Measurements from ENCODE around the gene NSD2. TPM values are rescaled to one million over a fixed set of nuclear protein-coding genes. Genes with fewer than 3 reads are reported as not detected.
"Not testable (repeated sequence)": the region's sequence is repeated elsewhere in the genome, so short reads cannot be mapped to it uniquely, and the experiment has no call there.

NSD2 gene
- polyA plus RNA-seq, 6 donors from 2014 or later = 2.0 to 15.7 (median 5.3) TPM

DNA sequence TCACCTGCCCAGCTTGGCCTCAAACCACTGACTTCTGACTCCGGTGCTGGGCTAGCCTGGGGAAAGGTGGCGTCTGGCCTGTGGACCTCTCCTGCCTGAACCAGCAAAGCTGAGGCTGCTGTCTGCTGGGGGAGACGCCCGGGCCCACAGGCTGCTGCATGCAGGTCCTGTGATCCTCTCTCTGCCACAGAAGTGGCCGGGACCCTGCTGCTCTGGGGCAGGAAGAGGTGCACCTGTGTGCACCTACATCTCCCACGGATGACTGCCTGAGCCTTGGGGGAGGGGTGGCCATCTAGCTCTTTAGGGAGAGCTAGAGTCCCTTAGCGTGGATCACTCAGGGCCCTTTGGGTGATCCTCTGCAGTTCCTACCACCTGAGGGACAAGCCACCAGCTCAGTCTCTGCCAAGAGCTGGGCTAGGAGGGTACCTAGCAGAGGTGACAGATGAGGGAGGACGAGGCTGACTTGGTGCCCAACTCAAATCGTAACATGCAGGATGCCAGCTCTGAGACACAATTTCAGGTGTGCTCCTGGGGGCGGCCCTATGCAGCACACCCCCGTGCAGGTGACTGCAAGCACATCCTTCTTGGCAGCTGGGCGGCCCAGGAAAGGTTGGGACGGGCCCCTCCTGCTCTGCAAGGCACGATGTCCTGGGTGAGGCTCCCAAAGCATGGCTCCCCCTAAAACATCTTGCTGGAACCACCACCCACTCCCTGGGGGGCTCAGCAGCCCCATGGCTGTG is 37.7 kb upstream of the NSD2 start:
- H3K27me3 Mint-ChIP-seq = no peaks in the 10 kb centered on the region
- H3K27ac Mint-ChIP-seq = peak overlapping the region; percentile 79 to 99 (median 94)
- peaks cover 14 to 40% (median 34%) of the 10 kb centered on the region in 3 donors for H3K4me1 Mint-ChIP-seq
- peak overlapping the region in 6 of 8 donors; percentile 57 to 73 (median 64) for H3K4me3 Mint-ChIP-seq
- H3K36me3 Mint-ChIP-seq = peaks cover 9 to 14% of the 10 kb centered on the region in 2 donors
- ATAC-seq (ENCODE audit: low read depth in 2 of 2) (no peak), DNase-seq (no peak)
- no peaks in the 10 kb centered on the region for H3K9me3 Mint-ChIP-seq

DNA sequence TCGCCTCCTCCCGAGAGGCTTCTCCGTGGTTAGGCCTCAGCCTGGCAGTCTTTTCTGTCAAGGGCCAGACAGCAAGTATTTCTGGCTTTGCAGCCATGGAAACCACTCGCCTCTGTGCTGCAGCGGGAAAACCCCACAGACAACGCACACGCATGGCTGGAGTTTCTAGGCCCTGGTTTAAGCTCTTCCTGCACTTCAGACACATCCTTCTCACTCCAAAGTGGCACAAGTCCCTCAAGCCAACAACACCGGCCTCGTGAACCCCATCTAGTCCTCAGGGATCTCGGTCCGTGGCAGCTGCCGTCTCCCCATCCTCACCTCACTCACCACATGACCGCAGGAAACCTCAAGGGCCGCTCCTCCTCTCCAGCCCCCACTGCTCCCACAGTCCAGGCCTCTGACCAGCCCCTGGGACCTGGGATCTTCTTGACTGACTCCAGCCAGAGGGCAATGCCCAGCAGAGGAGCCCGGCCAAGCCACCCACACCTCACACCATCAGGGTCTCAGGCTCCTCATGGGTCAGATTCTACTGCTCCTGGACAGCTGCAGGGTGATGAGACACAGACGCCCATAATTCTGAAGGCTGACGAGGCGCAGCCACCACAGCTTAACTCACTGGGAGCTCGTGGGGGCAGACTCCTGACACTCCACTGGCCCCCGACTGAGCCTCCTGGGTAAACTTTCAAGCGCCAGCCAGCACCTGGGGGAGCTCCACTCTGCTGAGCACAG is 37.0 kb upstream of the NSD2 start:
- peaks cover 9 to 18% of the 10 kb centered on the region in 2 donors for H3K36me3 Mint-ChIP-seq
- ATAC-seq (ENCODE audit: low read depth in 2 of 2) (peak; percentile 91 to 92), DNase-seq (peak; percentile 44)
- H3K4me3 Mint-ChIP-seq = peak overlapping the region in 7 of 8 donors; percentile 48 to 73 (median 62)
- H3K9me3 Mint-ChIP-seq = no peaks in the 10 kb centered on the region
- H3K27ac Mint-ChIP-seq = peak overlapping the region; percentile 84 to 99 (median 94)
- peaks cover 14 to 40% (median 37%) of the 10 kb centered on the region in 3 donors for H3K4me1 Mint-ChIP-seq
- no peaks in the 10 kb centered on the region for H3K27me3 Mint-ChIP-seq

DNA sequence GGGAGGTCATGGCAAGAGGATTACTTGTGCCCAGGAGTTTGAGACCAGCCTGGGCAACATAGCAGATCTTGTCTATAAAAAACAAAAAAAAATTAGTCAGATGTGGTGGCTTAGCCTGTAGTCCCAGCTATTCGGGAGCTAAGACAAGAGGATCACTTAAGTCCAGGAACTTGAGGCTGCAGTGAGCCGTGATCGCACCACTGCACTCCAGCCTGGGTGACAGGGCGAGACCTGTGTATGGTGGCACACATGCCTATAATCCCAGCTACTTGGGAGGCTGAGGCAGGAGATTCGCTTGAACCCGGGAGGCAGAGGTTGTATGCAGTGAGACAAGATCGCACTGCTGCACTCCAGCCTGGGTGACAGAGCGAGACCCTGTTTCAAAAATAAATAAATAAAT is 35.4 kb upstream of the NSD2 start:
- peak overlapping the region in 5 of 6 donors; percentile 62 to 96 (median 90) for H3K27ac Mint-ChIP-seq
- H3K9me3 Mint-ChIP-seq; ATAC-seq (ENCODE audit: low read depth in 2 of 2); H3K27me3 Mint-ChIP-seq; DNase-seq: not testable (repeated sequence)
- peaks cover 10 to 30% (median 29%) of the 10 kb centered on the region in 3 donors for H3K4me1 Mint-ChIP-seq
- peaks cover 4 to 12% of the 10 kb centered on the region in 2 donors for H3K36me3 Mint-ChIP-seq
- H3K4me3 Mint-ChIP-seq = peak overlapping the region in 1 of 8 donors; percentile 21

DNA sequence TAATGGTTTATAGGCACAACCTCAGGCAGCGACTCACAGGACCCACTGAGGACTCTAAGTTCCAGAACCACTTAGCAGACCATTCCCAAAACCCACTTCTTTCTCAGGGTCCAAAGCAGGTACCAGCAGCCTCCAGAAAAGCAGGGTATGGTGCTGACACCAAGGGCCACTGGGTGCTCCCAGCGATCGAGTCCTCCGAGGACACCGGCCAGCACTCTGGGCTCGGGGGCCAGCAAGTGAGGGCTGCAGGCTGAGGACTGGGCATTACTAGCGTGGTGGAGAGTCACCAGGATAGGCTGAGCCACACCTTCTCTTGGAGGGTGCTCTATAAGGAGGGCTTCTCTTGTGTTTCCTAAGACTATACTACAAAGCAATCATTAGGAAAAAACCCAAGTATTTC is 34.5 kb upstream of the NSD2 start:
- no peaks in the 10 kb centered on the region for H3K9me3 Mint-ChIP-seq
- no peaks in the 10 kb centered on the region for H3K27me3 Mint-ChIP-seq
- no peak overlapping the region for H3K4me3 Mint-ChIP-seq
- peaks cover 4 to 12% of the 10 kb centered on the region in 2 donors for H3K36me3 Mint-ChIP-seq
- peak overlapping the region in 3 of 6 donors; percentile 10 to 68 (median 47) for H3K27ac Mint-ChIP-seq
- no peak for ATAC-seq (ENCODE audit: low read depth in 2 of 2)
- DNase-seq = no peak
- H3K4me1 Mint-ChIP-seq = peaks cover 10 to 29% (median 27%) of the 10 kb centered on the region in 3 donors

GRCh38 chr4:1837069-1837468 is 34.1 kb upstream of the NSD2 start:
- Mint-ChIP-seq H3K4me1 (peaks cover 10 to 28% (median 25%) of the 10 kb centered on the region in 3 donors), H3K27me3 (no peaks in the 10 kb centered on the region), H3K4me3 (no peak overlapping the region), H3K36me3 (peaks cover 4 to 12% of the 10 kb centered on the region in 2 donors), H3K27ac (peak overlapping the region in 2 of 6 donors; percentile 23 to 61), H3K9me3 (no peaks in the 10 kb centered on the region)
- ATAC-seq (ENCODE audit: low read depth in 2 of 2) = no peak
- no peak for DNase-seq

DNA sequence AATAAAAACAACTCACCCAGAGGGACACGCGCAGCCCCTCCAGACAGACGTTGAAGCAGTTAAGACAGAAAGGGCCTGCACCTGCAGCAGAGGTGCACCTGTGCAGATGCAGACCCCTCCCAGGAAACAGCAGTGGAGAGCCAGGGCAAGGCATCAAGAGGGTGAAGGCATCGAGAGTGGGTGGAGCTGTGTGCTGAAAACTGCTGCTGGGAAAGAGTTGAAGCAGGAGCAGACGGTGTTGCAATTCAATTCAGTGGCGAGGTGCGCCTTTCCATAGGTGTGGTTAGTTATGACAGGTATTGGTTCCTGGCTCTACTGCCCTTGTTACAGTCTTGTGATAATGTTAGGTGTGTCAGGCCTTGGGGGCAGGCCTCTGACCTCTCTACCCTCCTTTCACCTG is 31.9 kb upstream of the NSD2 start:
- H3K27ac Mint-ChIP-seq = peak overlapping the region in 1 of 6 donors; percentile 26
- no peaks in the 10 kb centered on the region for H3K27me3 Mint-ChIP-seq
- H3K36me3 Mint-ChIP-seq = peaks cover 2 to 22% of the 10 kb centered on the region in 2 donors
- H3K4me3 Mint-ChIP-seq = no peak overlapping the region
- DNase-seq = no peak
- no peak for ATAC-seq (ENCODE audit: low read depth in 2 of 2)
- no peaks in the 10 kb centered on the region for H3K9me3 Mint-ChIP-seq
- H3K4me1 Mint-ChIP-seq = peaks cover 10 to 14% (median 10%) of the 10 kb centered on the region in 3 donors

DNA sequence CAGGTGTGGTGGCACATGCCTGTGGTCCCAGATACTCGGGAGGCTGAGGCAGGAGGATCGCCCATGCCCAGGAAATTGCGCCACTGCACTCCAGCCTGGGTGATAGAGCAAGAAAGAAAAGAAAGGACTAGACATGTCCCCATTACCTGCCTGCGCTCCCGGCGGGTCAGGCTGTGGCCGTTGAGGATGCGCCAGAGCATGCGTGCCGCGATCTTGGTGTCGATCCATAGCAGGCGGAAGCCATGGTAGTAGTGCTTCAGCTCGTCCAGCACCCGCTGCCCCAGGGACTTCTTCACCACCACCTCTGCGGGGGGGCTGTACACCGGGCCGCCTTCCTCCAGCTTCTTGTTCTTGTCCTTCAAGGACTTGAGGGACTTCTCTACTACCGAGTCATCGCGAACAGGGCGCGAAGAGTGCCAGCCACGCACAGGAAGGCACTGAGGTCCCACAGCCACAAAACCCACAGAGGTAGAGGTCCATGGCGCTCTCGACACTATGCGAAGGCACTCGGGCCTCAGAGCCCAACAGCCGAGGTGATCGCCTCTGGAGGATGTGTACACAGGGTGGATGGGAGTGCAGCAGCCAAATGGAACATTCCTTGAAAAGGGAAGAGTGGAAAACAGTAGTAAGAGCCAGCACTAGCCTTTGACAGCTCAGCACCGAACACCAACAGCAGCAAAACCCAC is 29.8 kb upstream of the NSD2 start:
- ATAC-seq (ENCODE audit: low read depth in 2 of 2) (no peak), DNase-seq (no peak)
- Mint-ChIP-seq H3K9me3 (no peaks in the 10 kb centered on the region), H3K27me3 (no peaks in the 10 kb centered on the region), H3K4me1 (peaks cover 5 to 7% (median 6%) of the 10 kb centered on the region in 3 donors), H3K36me3 (peaks cover 0 to 19% of the 10 kb centered on the region in 2 donors), H3K4me3 (peak overlapping the region in 1 of 8 donors; percentile 44), H3K27ac (no peak overlapping the region)

DNA sequence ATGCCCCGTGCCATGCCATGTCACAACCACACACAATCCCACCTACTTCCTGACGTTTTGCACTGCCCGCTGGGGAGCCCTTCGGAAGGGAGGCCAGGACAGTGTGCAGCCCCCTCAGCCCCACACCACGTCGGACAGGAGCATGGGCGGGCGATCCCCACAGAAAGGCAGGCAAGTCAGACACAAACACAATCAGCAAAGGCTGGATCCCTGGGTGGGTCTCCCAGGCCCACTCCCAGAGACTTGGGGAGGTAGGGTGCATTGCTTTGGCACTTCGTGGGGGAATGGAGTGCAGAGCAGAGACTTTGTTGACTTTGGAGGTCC is 29.3 kb upstream of the NSD2 start:
- Mint-ChIP-seq H3K9me3 (no peaks in the 10 kb centered on the region), H3K36me3 (peaks cover 0 to 19% of the 10 kb centered on the region in 2 donors), H3K4me3 (no peak overlapping the region), H3K27ac (no peak overlapping the region), H3K4me1 (peaks cover 8 to 10% (median 10%) of the 10 kb centered on the region in 3 donors), H3K27me3 (no peaks in the 10 kb centered on the region)
- ATAC-seq (ENCODE audit: low read depth in 2 of 2) (no peak), DNase-seq (no peak)

- Mint-ChIP-seq H3K27ac (peak overlapping the region in 1 of 6 donors; percentile 24), H3K27me3 (no peaks in the 10 kb centered on the region), H3K9me3 (no peaks in the 10 kb centered on the region), H3K4me1 (peaks cover 8 to 14% (median 10%) of the 10 kb centered on the region in 3 donors), H3K4me3 (no peak overlapping the region), H3K36me3 (peaks cover 0 to 19% of the 10 kb centered on the region in 2 donors)
- ATAC-seq (ENCODE audit: low read depth in 2 of 2) (no peak), DNase-seq (no peak)
Measured at GRCh38 chr4:1842339-1842895, 28.8 kb upstream of the NSD2 start.

DNA sequence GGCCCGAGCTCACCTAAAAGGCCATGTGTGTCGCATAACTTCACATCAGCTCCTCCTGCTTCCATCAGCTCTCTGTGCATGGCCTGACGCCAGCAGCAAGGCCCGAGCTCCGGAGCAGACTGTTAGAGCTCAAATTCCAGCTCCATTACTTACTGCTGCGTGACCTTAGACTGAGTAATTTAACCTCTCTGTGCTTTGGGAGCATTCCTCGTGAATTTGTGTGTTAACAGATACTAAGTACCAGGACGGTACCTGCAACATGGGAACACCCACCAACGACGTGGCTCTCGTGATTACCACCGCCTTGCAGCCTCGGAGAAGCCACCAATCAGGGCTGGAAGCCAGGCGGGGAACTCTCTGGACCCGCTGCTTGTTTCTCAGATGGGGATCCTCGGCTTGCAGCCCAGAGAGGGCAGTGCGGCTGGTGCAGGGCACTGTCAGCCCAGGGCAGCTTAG is 28.2 kb upstream of the NSD2 start:
- Mint-ChIP-seq H3K36me3 (peaks cover 0 to 19% of the 10 kb centered on the region in 2 donors), H3K4me1 (peaks cover 8 to 14% (median 10%) of the 10 kb centered on the region in 3 donors), H3K27me3 (no peaks in the 10 kb centered on the region), H3K4me3 (no peak overlapping the region), H3K27ac (no peak overlapping the region), H3K9me3 (no peaks in the 10 kb centered on the region)
- no peak for ATAC-seq (ENCODE audit: low read depth in 2 of 2)
- no peak for DNase-seq

GRCh38 chr4:1843852-1844251 is 27.3 kb upstream of the NSD2 start:
- peaks cover 0 to 18% of the 10 kb centered on the region in 2 donors for H3K36me3 Mint-ChIP-seq
- ATAC-seq (ENCODE audit: low read depth in 2 of 2) (no peak), DNase-seq (no peak)
- H3K4me1 Mint-ChIP-seq = peaks cover 8 to 14% (median 10%) of the 10 kb centered on the region in 3 donors
- H3K27me3 Mint-ChIP-seq = no peaks in the 10 kb centered on the region
- H3K9me3 Mint-ChIP-seq = no peaks in the 10 kb centered on the region
- H3K27ac Mint-ChIP-seq = peak overlapping the region in 1 of 6 donors; percentile 56
- H3K4me3 Mint-ChIP-seq = no peak overlapping the region

GRCh38 chr4:1844618-1845017 is 26.6 kb upstream of the NSD2 start:
- not testable (repeated sequence) for DNase-seq; H3K9me3 Mint-ChIP-seq; H3K27ac Mint-ChIP-seq; H3K4me3 Mint-ChIP-seq; H3K27me3 Mint-ChIP-seq; ATAC-seq (ENCODE audit: low read depth in 2 of 2)
- Mint-ChIP-seq H3K36me3 (peaks cover 0 to 12% of the 10 kb centered on the region in 2 donors), H3K4me1 (peaks cover 8 to 10% (median 10%) of the 10 kb centered on the region in 3 donors)

DNA sequence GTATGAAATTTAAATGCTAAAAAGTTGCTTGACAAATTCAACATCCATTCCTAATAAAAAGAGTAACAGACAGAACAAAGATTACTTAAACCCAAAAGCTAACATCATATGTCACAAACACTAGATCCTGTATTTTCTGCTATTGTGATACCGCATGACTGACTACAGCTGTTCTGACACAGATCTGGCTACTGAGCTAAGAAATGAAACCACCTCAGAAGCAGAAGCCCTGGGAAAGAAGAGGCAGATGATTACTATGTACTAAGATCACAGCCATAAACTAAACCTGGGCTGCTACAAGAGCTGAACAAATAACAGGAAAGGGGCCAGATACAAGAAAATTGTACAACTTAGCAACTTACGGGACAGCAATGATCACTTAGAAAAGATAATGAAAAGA is 24.6 kb upstream of the NSD2 start:
- H3K4me3 Mint-ChIP-seq = no peak overlapping the region
- peaks cover 0 to 12% of the 10 kb centered on the region in 2 donors for H3K36me3 Mint-ChIP-seq
- DNase-seq (no peak), ATAC-seq (ENCODE audit: low read depth in 2 of 2) (peak; percentile 55 to 64)
- no peaks in the 10 kb centered on the region for H3K9me3 Mint-ChIP-seq
- no peaks in the 10 kb centered on the region for H3K27me3 Mint-ChIP-seq
- peak overlapping the region in 3 of 6 donors; percentile 60 to 83 (median 82) for H3K27ac Mint-ChIP-seq
- peaks cover 10 to 11% (median 11%) of the 10 kb centered on the region in 3 donors for H3K4me1 Mint-ChIP-seq
